Hematopoietic multipotent progenitor cell treated with erythropoietin and hydrocortisone succinate and interleukin-3 and kit ligand, for 8 days (in vitro differentiated cells): Measurements from ENCODE around the gene PEAK3.

Experiments
- DNase-seq: peaks from one replicate; pipeline ENCODE4 v3.0.0-alpha.2; 2015

Gene PEAK3

DNA sequence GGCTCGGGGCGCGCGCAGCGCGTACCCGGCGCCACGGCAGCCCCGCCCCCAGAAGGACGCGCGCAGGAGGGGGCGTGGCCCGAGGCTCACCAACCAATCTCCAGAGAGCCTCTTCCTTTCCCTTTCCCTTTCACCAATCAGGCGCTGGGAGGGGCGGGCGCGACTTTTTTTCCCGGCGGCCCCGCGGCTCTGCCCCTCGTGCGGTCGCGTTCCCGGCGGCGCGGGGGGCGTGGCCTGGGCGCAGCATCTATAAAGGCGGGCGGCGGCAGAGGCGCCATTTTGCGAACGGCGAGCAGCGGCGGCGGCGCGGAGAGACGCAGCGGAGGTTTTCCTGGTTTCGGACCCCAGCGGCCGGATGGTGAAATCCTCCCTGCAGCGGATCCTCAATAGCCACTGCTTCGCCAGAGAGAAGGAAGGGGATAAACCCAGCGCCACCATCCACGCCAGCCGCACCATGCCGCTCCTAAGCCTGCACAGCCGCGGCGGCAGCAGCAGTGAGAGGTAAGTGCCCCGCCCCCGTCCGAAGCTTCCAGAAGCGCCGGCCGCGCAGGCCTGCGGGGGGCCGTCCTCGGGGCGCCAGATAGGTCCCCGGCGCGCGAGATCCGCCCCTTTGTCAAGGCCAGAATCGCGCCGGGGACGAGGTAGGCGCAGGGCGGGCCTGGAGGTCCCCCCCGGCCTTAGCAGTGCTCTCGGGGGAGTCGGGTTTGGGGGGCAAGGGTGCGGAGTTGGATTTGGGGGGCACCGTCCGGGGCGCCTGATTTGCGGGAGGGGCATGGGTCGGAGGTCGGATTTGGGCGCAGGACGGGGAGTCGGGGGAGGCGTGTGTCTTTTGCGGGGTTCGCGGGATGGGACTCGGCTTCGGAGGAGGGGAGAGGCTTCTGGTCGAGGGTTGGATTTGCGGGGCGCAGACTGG lies 12.5 kb downstream of the PEAK3 start:
- peak; percentile 94 for DNase-seq

DNA sequence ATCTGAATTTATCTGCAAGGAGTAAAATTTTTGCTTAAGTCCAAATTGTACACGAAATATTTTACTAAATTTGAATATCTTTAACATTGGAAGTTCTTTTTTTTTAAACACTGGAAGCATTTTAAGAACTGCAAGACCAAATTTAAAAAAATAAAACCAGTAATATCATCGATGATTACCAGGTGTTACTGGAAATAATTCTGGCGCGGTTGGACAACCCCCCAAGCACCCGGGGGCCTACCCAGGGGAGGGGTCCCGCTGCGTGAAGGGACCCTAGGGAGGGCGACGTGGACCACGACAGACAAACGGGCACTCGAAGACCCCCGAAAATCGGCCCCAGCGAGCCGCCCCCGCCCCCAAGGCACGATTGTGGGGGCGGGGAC lies 13.1 kb downstream of the PEAK3 start:
- no peak for DNase-seq

DNA sequence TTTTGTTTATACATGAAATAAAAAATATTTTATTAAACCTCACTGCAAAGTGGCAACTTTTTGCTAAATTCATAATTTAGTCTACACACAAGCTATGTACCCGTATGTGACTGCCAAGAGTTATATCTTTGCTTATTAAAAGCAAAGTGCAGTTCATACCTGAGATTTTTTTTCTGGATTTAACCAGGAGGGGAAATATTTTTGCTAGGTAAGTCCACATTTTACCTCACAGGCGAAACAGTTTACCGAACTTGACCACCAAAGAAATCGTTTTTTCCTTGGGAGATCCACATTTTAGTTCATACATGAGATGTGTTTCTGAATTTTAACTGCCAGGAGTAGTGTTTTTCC lies 13.5 kb downstream of the PEAK3 start:
- no peak for DNase-seq

DNA sequence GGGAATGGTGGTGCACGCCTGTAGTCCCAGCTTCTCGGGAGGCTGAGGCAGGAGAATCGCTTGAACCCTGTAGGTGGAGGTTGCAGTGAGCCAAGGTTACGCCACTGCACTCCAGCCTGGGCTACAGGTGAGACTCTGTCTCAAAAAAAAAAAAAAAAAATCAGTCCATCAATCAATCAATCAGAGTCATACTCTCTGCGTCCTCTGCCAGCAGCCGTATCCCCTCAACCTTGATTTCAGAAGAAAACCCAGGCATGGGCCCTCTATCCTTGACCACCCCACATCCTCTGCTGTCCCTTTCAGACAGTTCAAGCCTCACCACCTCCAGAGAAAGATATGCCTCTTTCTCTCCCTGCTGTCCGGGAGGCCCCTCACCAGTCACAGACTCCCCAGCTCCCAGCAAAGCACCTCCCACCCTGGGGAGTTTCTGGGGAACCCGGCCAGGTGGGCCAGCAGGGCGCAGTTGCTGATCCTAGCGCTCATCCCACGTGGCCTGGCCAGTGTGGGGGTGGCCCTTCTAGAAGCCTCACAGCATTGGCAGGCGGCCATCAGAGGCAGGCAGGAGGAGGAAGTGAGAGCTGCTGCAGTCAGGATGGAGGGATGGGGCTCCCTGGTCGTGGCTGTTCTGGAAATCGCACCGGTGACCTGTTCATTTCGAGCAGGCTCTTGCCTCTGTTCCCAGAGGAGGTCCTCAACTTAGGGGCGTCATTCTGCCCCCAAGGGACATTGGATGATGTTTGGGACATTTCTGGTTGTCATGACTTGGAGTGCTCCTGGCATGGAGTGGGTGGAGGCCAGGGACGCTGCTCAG lies 15.6 kb downstream of the PEAK3 start:
- peak; percentile 91 for DNase-seq

DNA sequence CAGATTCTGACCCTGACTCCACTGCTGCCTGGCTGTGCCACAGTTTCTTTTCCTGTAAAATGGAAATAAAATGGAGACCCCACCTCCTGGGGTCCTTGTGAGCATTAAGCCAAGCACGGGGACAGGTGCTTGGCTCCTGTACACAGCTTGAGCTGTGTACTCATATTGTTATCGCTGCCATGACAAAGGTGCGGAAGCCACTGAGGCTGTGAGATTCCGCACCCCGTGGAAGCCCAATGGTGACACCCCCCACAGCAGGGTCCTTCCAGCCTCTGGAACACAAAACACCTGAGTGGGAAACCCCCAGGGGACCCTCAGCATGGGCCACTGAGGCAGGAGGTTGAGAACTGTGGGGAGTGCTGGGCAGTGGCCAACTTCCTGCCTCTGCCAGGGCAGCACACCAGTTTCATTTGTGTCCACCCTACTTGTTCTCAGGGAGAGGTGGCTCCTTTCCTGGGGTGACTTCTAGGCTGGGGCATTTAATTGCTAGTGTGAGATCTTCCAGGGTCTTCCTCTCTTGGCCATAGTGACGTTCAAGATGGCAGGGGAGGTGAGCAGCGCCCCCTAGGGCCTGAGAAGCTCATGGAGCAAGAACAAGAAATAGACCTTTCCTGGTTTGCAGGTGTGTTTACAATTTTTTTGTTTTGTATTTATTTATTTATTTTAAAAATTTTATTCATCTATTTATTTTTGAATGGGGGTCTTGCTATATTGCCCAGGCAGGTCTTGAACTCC lies 20.4 kb downstream of the PEAK3 start:
- DNase-seq = peak; percentile 75

DNA sequence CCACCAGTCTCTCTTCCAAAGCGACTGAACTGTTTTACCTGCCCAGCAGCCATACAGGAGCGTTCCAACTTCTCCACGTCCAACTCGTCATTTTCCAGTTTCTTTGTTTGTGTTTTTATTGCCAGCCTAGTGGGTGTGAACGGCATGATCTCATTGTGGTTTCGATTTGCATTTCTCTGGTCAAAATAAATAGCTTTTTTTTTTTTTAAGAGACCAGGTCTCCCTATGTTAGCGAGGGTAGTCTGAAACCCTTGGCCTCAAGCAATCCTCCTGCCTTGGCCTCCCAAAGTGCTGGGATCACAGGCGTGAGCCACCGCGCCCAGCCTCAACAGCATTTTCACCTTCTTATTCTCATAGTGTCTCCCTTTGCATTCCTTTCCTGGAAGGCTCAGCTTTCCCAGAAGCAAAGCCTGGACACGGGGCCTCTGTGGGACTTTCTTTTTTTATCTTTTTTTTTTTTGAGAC lies 21.6 kb downstream of the PEAK3 start:
- DNase-seq = no peak

DNA sequence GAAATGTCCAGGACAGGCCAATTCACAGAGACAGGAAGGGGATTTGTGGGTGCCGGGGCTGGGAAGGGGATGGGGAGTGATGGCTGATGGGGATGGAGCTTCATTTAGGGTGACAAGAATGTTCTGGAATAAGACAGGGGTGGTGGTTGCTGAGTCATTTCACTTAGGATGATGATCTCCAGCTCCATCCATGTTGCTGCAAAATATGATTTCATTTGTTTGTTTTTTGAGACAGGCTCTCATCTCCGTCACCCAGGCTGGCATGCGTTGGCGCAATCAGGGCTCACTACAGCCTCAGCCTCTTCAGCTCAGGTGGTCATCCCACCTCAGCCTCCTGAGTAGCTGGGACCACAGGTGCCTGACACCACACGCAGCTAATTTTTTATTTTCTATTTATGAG lies 22.6 kb downstream of the PEAK3 start:
- DNase-seq = no peak

DNA sequence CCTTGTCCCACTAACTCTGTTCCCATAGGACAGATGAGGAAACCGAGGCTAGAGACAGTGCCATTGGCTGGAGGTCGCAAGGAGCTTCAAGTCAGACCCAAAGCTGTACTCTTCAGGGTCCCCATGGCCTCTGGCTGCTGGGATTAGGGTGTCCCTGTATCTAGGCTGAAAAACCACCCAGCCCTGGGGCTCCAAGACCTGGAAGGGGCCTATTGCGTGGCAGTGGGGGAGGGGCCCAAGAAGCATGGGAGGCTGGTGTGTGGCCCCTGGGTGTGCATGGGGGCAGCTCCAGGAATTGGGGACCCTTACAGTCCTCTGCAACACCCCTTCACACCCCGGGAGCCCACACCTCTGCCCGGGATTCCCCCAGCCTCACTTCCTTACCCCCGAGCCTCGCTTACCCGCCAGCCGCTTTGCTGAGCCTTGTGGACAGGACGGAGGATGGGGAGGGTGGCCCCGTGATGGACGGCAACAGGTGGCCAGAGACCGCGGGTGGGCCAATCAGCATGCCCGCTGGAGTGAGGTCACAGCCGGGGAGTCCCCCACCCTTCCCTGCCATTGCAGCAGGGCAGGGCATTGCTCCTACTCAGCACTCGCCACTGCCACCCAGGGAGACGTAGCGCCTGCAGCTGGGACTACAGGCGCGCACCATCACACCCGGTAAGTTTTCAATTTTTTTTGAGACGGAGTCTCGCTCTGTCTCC lies 25.8 kb downstream of the PEAK3 start, which contains the start of gene JSRP1:
TSS of gene JSRP1 (minus strand) at position 436 of the 704 bp plus-strand sequence. CDS start 1,103 bp downstream, outside the sequence.
- DNase-seq = no peak

DNA sequence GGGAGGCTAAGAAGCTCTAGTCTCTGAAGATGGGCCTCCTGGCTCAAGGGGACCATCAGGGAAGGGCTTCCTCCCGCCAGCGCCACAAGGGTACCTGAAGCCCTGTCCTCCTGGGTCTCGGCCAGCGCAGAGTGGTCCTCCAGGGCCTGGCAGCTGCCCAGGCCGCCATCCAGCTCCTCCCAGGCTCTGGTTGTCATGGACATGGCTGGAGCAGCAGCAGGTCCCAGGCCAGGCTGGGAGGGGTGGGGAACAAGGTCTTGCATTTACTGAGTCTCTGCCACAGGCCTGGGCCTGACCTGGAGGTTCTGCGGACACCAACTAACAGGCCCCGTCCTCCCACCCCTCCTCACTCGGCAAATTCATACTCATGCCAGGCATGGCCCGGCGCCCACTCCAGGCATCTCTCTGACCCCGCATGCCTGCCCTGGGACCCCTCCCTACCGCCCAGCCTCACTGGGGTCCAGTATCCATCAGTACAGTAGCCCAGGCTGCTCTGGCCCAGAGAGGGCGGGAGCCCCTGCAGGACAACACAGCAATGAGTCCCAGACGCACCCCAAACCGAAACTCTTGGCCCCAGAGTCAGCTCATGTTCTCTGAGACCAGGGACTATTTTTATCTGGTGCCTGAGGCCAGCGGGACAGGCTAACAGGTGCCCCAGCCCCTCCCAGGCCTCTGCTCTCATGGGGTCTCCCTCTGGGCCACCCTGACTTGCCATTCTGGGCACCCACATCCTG lies 26.7 kb downstream of the PEAK3 start:
- no peak for DNase-seq

DNA sequence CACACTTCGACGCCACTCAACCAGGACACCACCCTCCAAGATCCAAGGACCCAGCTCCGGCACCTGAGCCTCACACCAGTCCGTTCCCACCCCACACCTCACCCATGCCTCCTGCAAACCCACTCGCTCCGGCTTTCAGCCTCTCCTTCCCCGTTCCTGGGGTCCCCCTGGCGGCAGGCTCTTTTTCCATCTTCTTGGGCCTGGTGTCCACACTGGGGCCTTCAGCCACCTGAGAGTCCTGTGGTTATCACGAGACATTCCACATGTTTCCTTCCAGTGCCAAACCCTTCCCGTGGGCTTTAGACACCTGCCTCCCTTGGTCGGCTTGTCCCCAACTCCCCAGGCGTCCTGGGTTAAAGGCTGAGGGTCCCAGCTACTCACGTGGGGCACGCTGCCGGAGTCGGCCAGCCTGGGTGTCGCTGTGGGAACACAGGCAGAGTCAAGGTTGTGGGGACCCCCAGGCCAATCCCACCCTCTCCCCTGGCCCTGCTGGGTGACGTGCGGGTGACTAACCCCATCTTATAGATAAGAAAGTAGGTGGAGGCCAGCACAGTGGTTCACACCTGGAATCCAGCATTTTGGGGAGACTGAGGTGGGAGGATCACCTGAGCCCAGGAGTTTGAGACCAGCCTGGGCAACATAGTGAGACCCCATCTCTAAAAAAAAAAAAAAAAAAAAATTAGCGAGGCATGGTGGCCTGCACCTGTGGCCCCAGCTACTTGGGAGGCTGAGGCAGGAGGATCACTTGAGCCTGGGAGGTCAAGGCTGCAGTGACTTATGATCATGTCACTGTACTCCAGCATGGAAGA lies 27.7 kb downstream of the PEAK3 start:
- no peak for DNase-seq

DNA sequence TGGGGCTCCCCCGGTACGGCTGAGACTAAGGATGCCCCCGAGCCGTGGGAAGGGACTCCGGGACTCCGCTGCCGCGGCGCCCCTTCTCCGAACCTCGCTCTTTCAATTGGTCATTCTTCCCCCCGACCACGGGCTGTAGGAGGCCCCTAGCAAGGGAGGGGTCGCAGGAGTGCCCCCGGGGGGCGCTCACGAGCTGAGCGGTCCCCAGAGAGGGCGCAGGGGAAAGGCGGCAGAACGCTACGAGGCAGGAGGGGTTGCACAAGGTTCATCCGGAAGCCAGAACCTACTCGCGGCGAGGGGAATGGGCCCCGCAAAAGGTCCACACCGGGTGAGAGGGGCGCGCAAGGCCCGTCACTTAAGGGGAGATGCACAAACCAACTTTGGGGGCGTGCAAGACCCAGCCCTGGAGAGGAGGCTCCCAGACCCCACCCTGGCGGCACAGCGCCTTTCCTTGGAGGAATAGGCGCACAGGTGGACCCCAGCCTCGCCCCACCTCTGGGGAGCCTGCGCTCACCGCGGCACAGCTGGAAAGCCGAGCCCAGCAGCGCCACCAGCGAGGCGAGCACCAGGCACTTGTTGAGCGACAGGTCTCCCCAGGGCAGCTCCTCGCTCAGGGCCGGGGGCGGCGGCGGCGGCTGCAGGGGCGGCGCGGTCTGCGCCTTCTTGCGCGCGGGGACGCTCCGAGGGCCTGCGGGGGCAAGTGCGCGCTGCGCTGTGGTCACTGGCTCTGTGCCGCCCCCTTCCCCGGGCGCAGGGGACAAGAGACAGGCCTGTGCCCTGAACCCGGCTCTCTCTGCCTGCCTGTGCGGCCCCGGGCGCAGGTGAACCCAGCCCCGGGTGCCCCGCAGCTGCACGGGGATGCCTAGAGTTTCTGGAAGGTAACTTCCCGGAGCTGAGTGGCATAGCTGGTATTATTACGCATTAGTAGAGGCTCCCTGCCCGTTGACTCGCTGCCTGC lies 28.6 kb downstream of the PEAK3 start:
- no peak for DNase-seq

DNA sequence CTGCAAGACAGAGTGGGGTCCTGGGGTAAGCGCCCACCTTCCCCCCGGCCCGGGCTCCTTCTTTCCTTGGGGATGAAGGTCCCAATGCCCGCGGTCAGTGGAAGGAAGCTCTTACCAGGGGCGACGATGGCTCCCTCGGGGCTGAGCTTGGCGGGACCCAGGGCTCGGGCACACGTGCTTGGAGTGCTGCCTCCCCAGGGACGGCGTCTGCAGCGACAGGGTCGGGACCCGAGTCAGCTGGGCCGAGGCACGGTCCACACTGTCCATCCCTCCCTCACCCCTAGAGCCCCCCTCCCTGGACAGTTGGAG lies 29.2 kb downstream of the PEAK3 start:
- no peak for DNase-seq

DNA sequence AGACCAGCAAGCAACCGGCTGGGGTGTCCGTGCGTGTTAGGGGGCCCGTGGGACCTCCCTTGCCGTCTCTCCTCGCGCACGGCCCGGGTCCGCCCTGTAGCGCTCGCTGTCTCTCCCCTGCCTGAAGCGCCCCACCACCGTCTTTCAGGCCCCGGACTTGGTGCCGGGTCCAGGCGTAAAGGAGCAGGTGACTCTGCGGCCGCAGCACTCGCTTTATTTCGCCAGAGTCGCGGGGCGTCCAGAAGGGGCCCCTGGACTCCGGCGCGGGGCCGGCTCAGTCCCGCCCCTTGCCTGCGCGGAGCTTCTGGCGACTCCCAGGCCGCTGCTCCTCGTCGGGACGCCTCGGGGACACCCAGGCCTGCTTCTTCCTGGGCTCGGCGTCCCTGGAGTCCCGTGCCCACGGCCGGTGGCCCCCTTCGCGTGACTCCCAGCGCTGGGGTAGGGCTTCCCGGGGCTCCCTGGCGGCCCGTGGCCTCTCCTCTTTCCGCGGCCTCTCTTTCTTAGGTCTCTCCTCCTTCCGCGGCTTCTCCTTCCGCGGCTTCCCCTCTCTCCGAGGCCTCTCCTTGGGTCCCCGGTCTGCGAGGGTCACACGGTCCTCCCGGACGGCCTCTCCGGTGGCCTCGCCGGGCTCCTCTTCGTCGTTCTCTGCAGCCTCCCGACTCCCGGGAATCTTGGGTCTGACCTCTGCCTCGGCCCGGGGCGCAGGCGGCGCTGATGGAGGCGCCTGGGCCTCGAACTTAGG lies 29.7 kb downstream of the PEAK3 start:
- DNase-seq = no peak

DNA sequence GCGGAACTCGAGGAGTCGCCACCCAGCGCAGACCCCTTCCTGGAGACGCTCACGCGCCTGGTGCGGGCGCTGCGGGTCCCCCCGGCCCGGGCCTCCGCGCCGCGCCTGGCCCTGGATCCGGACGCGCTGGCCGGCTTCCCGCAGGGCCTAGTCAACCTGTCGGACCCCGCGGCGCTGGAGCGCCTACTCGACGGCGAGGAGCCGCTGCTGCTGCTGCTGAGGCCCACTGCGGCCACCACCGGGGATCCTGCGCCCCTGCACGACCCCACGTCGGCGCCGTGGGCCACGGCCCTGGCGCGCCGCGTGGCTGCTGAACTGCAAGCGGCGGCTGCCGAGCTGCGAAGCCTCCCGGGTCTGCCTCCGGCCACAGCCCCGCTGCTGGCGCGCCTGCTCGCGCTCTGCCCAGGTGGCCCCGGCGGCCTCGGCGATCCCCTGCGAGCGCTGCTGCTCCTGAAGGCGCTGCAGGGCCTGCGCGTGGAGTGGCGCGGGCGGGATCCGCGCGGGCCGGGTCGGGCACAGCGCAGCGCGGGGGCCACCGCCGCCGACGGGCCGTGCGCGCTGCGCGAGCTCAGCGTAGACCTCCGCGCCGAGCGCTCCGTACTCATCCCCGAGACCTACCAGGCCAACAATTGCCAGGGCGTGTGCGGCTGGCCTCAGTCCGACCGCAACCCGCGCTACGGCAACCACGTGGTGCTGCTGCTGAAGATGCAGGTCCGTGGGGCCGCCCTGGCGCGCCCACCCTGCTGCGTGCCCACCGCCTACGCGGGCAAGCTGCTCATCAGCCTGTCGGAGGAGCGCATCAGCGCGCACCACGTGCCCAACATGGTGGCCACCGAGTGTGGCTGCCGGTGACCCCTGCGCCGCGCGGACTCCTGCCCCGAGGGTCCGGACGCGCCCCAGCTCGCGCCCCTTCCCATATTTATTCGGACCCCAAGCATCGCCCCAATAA lies 30.6 kb downstream of the PEAK3 start:
- DNase-seq = peak; percentile 53

DNA sequence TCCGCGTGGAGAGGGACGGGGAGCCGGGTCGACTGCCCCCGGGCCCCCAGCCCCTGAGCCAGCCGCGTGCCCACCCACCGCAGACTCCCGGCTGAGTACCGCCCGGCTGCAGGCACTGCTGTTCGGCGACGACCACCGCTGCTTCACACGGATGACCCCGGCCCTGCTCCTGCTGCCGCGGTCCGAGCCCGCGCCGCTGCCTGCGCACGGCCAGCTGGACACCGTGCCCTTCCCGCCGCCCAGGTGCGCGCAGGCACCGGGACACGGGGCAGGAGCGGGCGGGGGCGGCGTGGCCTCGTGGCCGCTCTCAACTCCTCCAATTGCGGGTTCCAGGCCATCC lies 31.2 kb downstream of the PEAK3 start:
- DNase-seq = no peak

DNA sequence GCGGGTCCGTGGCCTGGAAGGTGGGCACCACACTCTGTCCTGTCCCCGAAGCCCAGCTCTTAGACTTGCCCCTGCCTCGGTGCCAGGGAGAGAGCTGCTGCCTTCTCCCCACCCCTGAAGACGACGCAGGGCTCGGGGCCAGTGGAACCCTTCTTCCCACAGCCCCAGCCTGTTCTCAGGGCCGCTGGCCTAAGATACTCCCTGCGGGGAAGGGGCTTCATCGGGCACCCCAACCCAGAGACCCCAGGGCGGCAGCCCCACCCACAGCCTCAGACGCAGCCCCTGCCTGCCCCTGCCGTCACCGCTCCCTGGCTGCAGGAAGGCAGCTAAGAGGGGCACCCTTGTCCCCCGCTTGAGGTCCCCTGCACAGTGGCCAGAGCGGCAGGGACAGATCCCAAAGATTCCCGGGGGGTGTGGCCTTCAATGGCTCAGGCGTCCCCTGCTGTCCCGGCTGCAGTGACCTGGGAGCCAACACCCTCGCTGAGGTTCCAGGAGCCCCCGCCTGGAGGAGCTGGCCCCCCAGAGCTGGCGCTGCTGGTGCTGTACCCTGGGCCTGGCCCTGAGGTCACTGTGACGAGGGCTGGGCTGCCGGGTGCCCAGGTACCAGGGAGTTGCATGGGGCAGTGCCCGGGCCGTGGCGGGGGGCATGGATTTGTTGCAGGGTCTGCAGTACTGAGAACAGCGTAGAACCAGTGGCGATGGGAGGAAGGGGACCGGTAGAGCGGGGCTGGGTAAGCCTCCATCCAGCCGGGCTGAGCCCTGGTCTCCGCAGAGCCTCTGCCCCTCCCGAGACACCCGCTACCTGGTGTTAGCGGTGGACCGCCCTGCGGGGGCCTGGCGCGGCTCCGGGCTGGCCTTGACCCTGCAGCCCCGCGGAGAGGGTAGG lies 31.9 kb downstream of the PEAK3 start:
- DNase-seq = no peak
